ENCODE data around the gene ROBO1.

DNA sequence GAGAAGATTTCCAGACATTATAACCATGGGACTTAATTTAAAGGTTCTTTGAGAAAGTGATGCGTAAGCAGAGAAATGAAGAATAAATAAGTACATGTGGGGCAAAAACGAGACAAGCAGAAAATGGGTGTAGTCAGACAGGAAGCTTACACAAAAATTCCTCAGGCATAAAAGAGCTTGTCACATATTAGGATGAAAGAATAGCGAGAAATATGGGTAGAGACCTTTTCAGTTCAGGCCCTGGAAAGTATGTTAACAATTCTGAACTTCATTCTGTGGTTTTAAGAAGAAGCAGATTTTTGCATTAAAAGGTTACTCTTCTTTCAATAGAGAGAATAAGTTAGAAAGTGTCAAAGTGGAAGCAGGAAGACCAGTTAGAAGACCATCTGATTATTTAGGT lies 352.4 kb downstream of the ROBO1 start:
- TF ChIP-seq EZH2phosphoT487 (IDR thresholded peaks at IDR 0.05; ENCODE audit: insufficient read depth, low read depth), result no peak
- TF ChIP-seq EZH2 (IDR thresholded peaks at IDR 0.05; ENCODE audit: insufficient read depth, poor library complexity, severe bottlenecking), result no peak
